Brain microvascular endothelial cell (primary cell): ENCODE measurements around the gene ZNF780A.
"Not testable (repeated sequence)": the region's sequence is repeated elsewhere in the genome, so short reads cannot be mapped to it uniquely, and the experiment has no call there.

Experiments
- DNase-seq: peaks from one replicate; pipeline ENCODE4 v3.0.0-alpha.2; 2020
- H3K27ac ChIP-seq: fragments of 250-450 bp; sonication (Bioruptor Pico); 2 replicates; pipeline ENCODE4 v1.5.1; 2020; ENCODE audit warnings: mild to moderate bottlenecking, moderate library complexity
- H3K27me3 ChIP-seq: fragments of 250-450 bp; sonication (Bioruptor Pico); replicated peaks from 2 replicates; pipeline ENCODE4 v1.5.1; 2020; ENCODE audit warnings: mild to moderate bottlenecking
- H3K36me3 ChIP-seq: fragments of 250-450 bp; sonication (Bioruptor Pico); replicated peaks from 2 replicates; pipeline ENCODE4 v1.5.1; 2020; ENCODE audit warnings: mild to moderate bottlenecking
- H3K4me3 ChIP-seq: 2 replicates; pipeline ENCODE4 v1.5.1; 2011; ENCODE audit warnings: low read depth, mild to moderate bottlenecking, control low read depth, low read length, moderate library complexity
- CTCF ChIP-seq: IDR thresholded peaks from 2 replicates; pipeline ENCODE4 v1.5.1; 2011; ENCODE audit warnings: low read depth, mild to moderate bottlenecking, moderate library complexity, low read length, control low read depth, inconsistent platforms; ENCODE audit errors: missing control alignments
- in situ Hi-C: cut with HindIII; loops from 2 replicates; pipeline ENCODE4 v1.10.0; 2017; ENCODE audit warnings: low sequenced_read_pairs, low pct_ligation_motif_present

ZNF780A gene

GRCh38 chr19:40130013-40130412, 39.3 kb upstream of the ZNF780A start:
- H3K4me3 ChIP-seq, result no peak overlapping the region
- no peak for TF ChIP-seq CTCF
- no peak overlapping the region for H3K27ac ChIP-seq
- H3K27me3 ChIP-seq, result no peaks in the 10 kb centered on the region
- DNase-seq, result no peak
- in situ Hi-C loops, result no loop called here
- H3K36me3 ChIP-seq, result no peaks in the 10 kb centered on the region

GRCh38 chr19:40129425-40129824, 38.7 kb upstream of the ZNF780A start:
- in situ Hi-C loops, result no loop called here
- no peak for DNase-seq
- Histone ChIP-seq H3K27me3 (no peaks in the 10 kb centered on the region), H3K4me3 (no peak overlapping the region), H3K36me3 (no peaks in the 10 kb centered on the region), H3K27ac (no peak overlapping the region)
- no peak for TF ChIP-seq CTCF

GRCh38 chr19:40128991-40129390, 38.2 kb upstream of the ZNF780A start:
- in situ Hi-C loops, result no loop called here
- no peak for DNase-seq

GRCh38 chr19:40119380-40119779, 28.6 kb upstream of the ZNF780A start:
- in situ Hi-C loops, result no loop called here
- no peaks in the 10 kb centered on the region for H3K36me3 ChIP-seq
- no peak overlapping the region for H3K4me3 ChIP-seq
- no peaks in the 10 kb centered on the region for H3K27me3 ChIP-seq
- no peak for DNase-seq
- H3K27ac ChIP-seq, result no peak overlapping the region
- no peak for TF ChIP-seq CTCF

More at GRCh38 chr19:40128991-40129390, 38.2 kb upstream of the ZNF780A start:
- no peak for TF ChIP-seq CTCF
- no peak overlapping the region for H3K4me3 ChIP-seq
- H3K27me3 ChIP-seq, result no peaks in the 10 kb centered on the region
- H3K27ac ChIP-seq, result no peak overlapping the region
- H3K36me3 ChIP-seq, result no peaks in the 10 kb centered on the region

GRCh38 chr19:40118638-40119037, 27.9 kb upstream of the ZNF780A start:
- in situ Hi-C loops, H3K27me3 ChIP-seq, DNase-seq, H3K4me3 ChIP-seq, H3K27ac ChIP-seq, H3K36me3 ChIP-seq: not testable (repeated sequence)

- DNase-seq, result no peak
- in situ Hi-C loops, result no loop called here
- no peak for TF ChIP-seq CTCF
- H3K27ac ChIP-seq, result no peak overlapping the region
- H3K4me3 ChIP-seq, result no peak overlapping the region
- no peaks in the 10 kb centered on the region for H3K36me3 ChIP-seq
- no peaks in the 10 kb centered on the region for H3K27me3 ChIP-seq
These were observed 25.3 kb upstream of the ZNF780A start for GRCh38 chr19:40116075-40116474.

- in situ Hi-C loops, H3K36me3 ChIP-seq, DNase-seq, H3K27me3 ChIP-seq, H3K4me3 ChIP-seq, H3K27ac ChIP-seq: not testable (repeated sequence)
These were observed 23.4 kb upstream of the ZNF780A start for GRCh38 chr19:40114119-40114518.

GRCh38 chr19:40112271-40112670, 21.5 kb upstream of the ZNF780A start:
- H3K36me3 ChIP-seq, DNase-seq, H3K4me3 ChIP-seq, H3K27ac ChIP-seq, in situ Hi-C loops, H3K27me3 ChIP-seq: not testable (repeated sequence)
